ENCODE results near the gene OPCML. TPM values are rescaled to one million over a fixed set of nuclear protein-coding genes. Genes with fewer than 3 reads are reported as not detected.

Gene OPCML
- total RNA-seq, 1 donor from 2014 or later: not detected

GRCh38 chr11:132886335-132886734 is 646.0 kb downstream of the OPCML start:
- H3K4me3 ChIP-seq: no peak overlapping the region
- H3K9me3 ChIP-seq: no peaks in the 10 kb centered on the region
- intact Hi-C loops (cut with DNase I): no loop called here

GRCh38 chr11:132883241-132883640 is 649.1 kb downstream of the OPCML start:
- H3K36me3 ChIP-seq: no peaks in the 10 kb centered on the region
- H3K27ac ChIP-seq: no peak overlapping the region
- DNase-seq (ENCODE audit: extremely low spot score in 2 of 2): no peak
- no peaks in the 10 kb centered on the region for H3K27me3 ChIP-seq
- no peaks in the 10 kb centered on the region for H3K4me1 ChIP-seq
- no peaks in the 10 kb centered on the region for H3K9me3 ChIP-seq
- intact Hi-C loops (cut with DNase I): no loop called here
- TF ChIP-seq POLR2AphosphoS5 (IDR thresholded peaks at IDR 0.05; ENCODE audit: insufficient read depth in 1 of 2, low read depth in 1 of 2) (no peak), CTCF (IDR thresholded peaks at IDR 0.05) (no peak), POLR2A (IDR thresholded peaks at IDR 0.05) (no peak)
- H3K4me3 ChIP-seq: no peak overlapping the region

More at GRCh38 chr11:132886335-132886734, 646.0 kb downstream of the OPCML start:
- H3K4me1 ChIP-seq: no peaks in the 10 kb centered on the region
- H3K27me3 ChIP-seq: no peaks in the 10 kb centered on the region
- TF ChIP-seq CTCF (IDR thresholded peaks at IDR 0.05): no peak
- TF ChIP-seq POLR2A (IDR thresholded peaks at IDR 0.05): no peak
- no peak for TF ChIP-seq POLR2AphosphoS5 (IDR thresholded peaks at IDR 0.05; ENCODE audit: insufficient read depth in 1 of 2, low read depth in 1 of 2)
- no peak overlapping the region for H3K27ac ChIP-seq
- no peak for DNase-seq (ENCODE audit: extremely low spot score in 2 of 2)
- no peaks in the 10 kb centered on the region for H3K36me3 ChIP-seq

- no peak overlapping the region for H3K27ac ChIP-seq
- H3K27me3 ChIP-seq: no peaks in the 10 kb centered on the region
- intact Hi-C loops (cut with DNase I): no loop called here
- no peak overlapping the region for H3K4me3 ChIP-seq
- H3K9me3 ChIP-seq: no peaks in the 10 kb centered on the region
- no peak for DNase-seq (ENCODE audit: extremely low spot score in 2 of 2)
- TF ChIP-seq CTCF (IDR thresholded peaks at IDR 0.05) (no peak), POLR2AphosphoS5 (IDR thresholded peaks at IDR 0.05; ENCODE audit: insufficient read depth in 1 of 2, low read depth in 1 of 2) (no peak), POLR2A (IDR thresholded peaks at IDR 0.05) (no peak)
- H3K36me3 ChIP-seq: no peaks in the 10 kb centered on the region
- H3K4me1 ChIP-seq: no peaks in the 10 kb centered on the region
These were observed 650.7 kb downstream of the OPCML start for GRCh38 chr11:132881622-132882021.

- H3K36me3 ChIP-seq: no peaks in the 10 kb centered on the region
- H3K4me1 ChIP-seq: no peaks in the 10 kb centered on the region
- no peak for DNase-seq (ENCODE audit: extremely low spot score in 2 of 2)
- TF ChIP-seq POLR2AphosphoS5 (IDR thresholded peaks at IDR 0.05; ENCODE audit: insufficient read depth in 1 of 2, low read depth in 1 of 2) (no peak), CTCF (IDR thresholded peaks at IDR 0.05) (no peak), POLR2A (IDR thresholded peaks at IDR 0.05) (no peak)
- no peak overlapping the region for H3K4me3 ChIP-seq
- intact Hi-C loops (cut with DNase I): no loop called here
- H3K27me3 ChIP-seq: no peaks in the 10 kb centered on the region
- H3K27ac ChIP-seq: no peak overlapping the region
- no peaks in the 10 kb centered on the region for H3K9me3 ChIP-seq
These were observed 654.2 kb downstream of the OPCML start for GRCh38 chr11:132878111-132878510.

GRCh38 chr11:132876705-132877104 is 655.6 kb downstream of the OPCML start:
- H3K27ac ChIP-seq: no peak overlapping the region
- H3K4me1 ChIP-seq: no peaks in the 10 kb centered on the region
- intact Hi-C loops (cut with DNase I): no loop called here
- no peak overlapping the region for H3K4me3 ChIP-seq
- H3K27me3 ChIP-seq: no peaks in the 10 kb centered on the region
- no peaks in the 10 kb centered on the region for H3K9me3 ChIP-seq
- H3K36me3 ChIP-seq: no peaks in the 10 kb centered on the region
- TF ChIP-seq POLR2AphosphoS5 (IDR thresholded peaks at IDR 0.05; ENCODE audit: insufficient read depth in 1 of 2, low read depth in 1 of 2): no peak
- TF ChIP-seq POLR2A (IDR thresholded peaks at IDR 0.05): no peak
- no peak for TF ChIP-seq CTCF (IDR thresholded peaks at IDR 0.05)
- no peak for DNase-seq (ENCODE audit: extremely low spot score in 2 of 2)

Data from vagina (tissue), 2 donors.